B cell (primary cell): ENCODE data around the gene CORO2B.

ENCODE experiments used
- CTCF ChIP-seq: fragments of 200-600 bp; IDR thresholded peaks from one replicate; pipeline ENCODE4 v1.8.0; 2022; ENCODE audit warnings: antibody characterized with exemption, mild to moderate bottlenecking
- EZH2 ChIP-seq: IDR thresholded peaks from 2 replicates; pipeline ENCODE4 v1.6.1; 2012; ENCODE audit warnings: borderline replicate concordance, low read depth, mild to moderate bottlenecking, moderate library complexity, low read length; ENCODE audit not compliant: insufficient read depth, poor library complexity, severe bottlenecking

GRCh38 chr15:68651916-68652525 is 73.2 kb downstream of the CORO2B start:
- no peak for TF ChIP-seq CTCF
- no peak for TF ChIP-seq EZH2
